HTR-8/SVneo (cell line): ENCODE results near the gene SLC2A14.
"Not testable (repeated sequence)": the region's sequence is repeated elsewhere in the genome, so short reads cannot be mapped to it uniquely, and the experiment has no call there.

Source experiments
- DNase-seq: peaks from one replicate; pipeline ENCODE4 v3.0.0; 2011; ENCODE audit warnings: low spot score, mixed read lengths; ENCODE audit not compliant: insufficient read length
- FAIRE-seq: peaks from 2 replicates; lab custom pipeline; 2011; peaks lifted over from hg19 to GRCh38; lab: Jason Lieb, UNC

Gene SLC2A14

DNA sequence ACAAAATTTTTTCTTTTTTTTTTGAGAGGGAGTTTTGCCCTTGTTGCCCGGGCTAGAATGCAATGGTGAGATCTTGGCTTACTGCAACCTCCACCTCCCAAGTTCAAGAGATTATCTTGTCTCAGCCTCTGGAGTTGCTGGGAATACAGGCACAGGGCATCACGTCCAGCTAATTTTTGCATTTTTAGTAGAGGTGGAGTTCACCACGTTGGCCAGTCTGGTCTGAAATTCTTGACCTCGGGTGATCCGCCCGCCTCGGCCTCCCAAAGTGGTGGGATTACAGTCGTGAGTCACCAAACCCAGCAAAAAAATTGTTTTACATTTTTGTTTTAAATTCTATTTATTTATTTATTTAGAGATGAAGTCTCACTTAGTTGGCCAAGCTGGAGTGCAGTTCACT is 4.7 kb upstream of the SLC2A14 start:
- FAIRE-seq (peak; percentile 72), DNase-seq (no peak)

DNA sequence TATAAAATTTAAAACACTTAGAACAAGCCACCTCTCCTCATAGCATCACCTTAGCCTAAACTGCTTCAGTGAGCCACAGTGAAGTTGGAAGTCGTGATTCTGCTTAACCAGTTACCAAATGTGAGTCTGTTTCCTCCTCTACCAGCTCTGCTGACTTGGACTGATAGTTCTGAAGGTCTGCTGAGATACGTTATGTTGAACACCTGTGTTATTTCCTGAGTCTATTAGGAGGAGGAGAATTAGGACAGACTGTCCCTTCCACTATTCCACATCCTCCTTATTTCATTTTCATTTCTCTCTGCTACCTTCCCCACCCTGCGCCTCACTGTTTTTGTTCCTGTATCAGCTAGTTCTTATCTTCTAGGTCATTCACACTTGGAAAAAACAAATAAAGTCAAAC is 2.4 kb downstream of the SLC2A14 start:
- FAIRE-seq, result peak; percentile 96
- no peak for DNase-seq

DNA sequence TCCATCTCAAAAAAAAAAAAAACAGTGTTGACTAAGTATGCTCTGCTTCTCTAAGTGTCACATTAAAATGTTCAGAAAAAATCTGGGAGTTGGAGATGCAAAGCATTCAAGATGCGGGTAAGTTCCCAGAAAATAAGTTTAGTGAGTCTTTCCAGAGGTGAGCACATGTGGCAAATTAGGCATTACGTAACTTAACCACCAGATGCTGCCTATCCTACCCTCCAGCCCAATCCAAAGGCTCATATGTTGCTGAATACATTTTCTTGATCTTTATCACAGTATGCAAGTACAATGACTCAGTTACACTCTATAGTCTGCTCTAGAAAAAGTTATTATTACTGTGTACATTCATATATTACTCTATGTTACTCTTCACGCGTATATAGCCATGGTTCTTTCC is 3.6 kb downstream of the SLC2A14 start:
- peak; percentile 66 for FAIRE-seq
- DNase-seq, result no peak

GRCh38 chr12:7868391-7868790 is 4.3 kb downstream of the SLC2A14 start:
- DNase-seq, result no peak
- no peak for FAIRE-seq

DNA sequence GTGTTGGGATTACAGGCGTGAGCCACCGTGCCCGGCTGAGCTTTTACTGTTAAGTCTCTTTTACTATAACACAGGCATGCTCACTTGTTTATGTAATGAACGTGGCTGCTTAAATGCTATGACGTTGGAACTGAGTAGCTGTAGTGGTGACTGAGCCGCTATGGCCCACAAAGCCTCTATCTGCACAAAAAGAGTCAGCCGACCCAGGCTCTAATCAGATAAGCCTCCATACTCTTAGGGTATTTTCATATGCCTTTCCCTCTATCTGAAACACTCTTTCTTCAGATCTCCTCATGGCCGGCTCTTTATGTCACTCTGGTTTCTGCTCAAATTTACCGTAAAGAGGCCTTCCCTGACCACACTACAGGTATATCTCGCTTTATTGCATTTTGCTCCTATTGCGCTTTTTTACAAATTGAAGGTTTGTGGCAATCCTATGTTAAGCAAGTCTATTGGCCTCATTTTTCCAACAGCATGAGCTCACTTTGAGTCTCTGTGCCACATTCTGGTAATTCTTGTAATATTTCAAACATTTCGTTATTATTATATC is 8.0 kb downstream of the SLC2A14 start:
- FAIRE-seq (no peak), DNase-seq (no peak)

DNA sequence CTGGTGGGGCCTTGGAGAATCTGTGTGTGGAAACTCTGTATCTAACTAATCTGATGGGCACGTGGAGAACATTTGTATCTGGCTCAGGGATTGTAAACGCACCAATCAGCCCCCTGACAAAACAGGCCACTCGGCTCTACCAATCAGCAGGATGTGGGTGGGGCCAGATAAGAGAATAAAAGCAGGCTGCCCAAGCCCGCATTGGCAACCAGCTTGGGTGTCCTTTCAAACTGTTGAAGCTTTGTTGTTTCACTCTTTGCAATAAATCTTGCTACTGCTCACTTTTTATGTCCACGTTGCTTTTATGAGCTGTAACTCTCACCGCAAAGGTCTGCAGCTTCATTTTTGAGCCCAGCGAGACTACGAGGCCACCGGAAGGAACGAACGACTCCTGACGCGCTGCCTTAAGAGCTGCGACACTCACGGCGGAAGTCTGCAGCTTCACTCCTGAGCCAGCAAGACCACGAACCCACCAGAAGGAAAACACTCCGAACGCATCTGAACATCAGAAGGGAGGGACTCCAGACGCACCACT is 9.8 kb downstream of the SLC2A14 start:
- DNase-seq, result not testable (repeated sequence)
- peak; percentile 46 for FAIRE-seq

GRCh38 chr12:7862301-7862700 is 10.4 kb downstream of the SLC2A14 start:
- not testable (repeated sequence) for DNase-seq, FAIRE-seq

DNA sequence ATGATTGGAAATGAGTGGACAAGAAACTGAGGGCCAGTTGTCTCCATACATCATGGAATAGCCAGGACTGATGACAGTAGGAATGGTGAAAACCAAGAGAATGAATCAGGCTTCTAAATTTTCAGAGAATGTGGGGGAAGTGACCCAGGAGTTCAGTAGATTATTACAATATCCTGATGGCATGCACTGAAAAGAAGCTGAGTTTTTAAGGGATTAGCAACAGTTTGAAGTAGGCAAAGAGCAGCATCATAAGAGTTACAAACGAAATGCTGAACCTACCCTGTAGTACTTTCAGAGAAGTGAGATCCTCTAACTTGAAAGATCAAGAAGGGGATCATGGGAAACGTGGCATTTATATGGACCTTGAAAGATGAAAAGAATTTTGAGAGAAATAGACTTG is 13.2 kb downstream of the SLC2A14 start:
- FAIRE-seq, result no peak
- no peak for DNase-seq

- peak; percentile 55 for FAIRE-seq
- no peak for DNase-seq
Measured at GRCh38 chr12:7857971-7858370, 14.7 kb downstream of the SLC2A14 start.

DNA sequence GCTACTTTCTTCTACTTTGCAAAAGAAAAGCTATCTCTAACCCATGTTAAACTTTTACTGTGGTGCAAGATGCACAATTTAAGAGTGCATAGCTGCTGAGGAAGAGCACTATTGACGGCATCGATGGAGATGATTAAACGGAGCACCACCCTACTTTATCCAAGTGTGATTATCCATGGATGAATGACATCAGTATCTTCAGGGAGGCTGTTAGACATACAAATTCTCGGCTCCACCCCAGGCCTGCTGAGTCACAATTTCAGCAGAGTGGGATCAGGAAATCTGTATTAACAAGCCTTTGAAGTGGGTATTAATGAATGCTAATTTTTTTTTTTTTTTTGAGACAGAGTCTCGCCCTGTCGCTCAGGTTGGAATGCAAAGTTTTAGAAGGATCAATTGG is 16.2 kb downstream of the SLC2A14 start:
- no peak for DNase-seq
- peak; percentile 23 for FAIRE-seq

DNA sequence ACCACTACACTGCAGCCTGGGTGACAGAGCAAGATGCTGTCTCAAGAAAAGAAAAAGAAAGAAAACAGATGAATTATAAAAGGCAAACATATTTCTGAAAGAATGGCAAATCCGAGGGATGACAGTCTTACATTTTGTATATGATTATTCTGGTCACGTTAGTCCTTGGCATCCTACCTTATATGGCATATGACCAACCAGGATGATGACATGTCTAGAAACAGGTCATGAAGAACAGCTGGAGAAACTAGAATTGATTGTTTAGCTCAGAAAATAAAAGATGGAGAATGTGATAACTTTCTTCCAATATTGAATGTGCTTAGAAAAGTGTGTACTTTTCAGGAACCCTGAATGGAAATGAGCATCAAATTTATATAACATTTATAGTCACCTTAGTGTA is 19.2 kb downstream of the SLC2A14 start:
- peak; percentile 83 for FAIRE-seq
- DNase-seq, result no peak

- DNase-seq, result not testable (repeated sequence)
- peak; percentile 83 for FAIRE-seq
Measured at GRCh38 chr12:7851622-7852081, 21.1 kb downstream of the SLC2A14 start.

DNA sequence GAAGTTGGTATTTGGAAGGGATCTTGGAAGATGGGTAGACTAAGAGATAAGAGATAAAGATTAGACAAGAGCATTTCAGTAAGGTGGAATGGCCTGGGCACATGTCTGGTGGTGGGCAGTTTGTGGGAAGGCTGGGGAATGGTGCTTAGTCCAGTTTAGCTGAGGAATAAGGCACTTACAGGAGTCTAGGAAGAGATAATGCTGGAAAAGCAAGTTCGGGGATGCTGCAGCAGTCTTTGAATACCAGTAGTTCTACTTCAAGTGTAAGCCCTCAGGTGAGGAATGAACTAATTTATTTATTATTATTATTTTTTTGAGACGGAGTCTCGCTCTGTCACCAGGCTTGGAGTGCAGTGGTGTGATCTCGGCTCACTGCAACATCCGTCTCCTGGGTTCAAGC is 22.6 kb downstream of the SLC2A14 start:
- DNase-seq, result not testable (repeated sequence)
- peak; percentile 65 for FAIRE-seq

- DNase-seq, result not testable (repeated sequence)
- FAIRE-seq, result peak; percentile 58
Measured at GRCh38 chr12:7848098-7848422, 24.7 kb downstream of the SLC2A14 start.

DNA sequence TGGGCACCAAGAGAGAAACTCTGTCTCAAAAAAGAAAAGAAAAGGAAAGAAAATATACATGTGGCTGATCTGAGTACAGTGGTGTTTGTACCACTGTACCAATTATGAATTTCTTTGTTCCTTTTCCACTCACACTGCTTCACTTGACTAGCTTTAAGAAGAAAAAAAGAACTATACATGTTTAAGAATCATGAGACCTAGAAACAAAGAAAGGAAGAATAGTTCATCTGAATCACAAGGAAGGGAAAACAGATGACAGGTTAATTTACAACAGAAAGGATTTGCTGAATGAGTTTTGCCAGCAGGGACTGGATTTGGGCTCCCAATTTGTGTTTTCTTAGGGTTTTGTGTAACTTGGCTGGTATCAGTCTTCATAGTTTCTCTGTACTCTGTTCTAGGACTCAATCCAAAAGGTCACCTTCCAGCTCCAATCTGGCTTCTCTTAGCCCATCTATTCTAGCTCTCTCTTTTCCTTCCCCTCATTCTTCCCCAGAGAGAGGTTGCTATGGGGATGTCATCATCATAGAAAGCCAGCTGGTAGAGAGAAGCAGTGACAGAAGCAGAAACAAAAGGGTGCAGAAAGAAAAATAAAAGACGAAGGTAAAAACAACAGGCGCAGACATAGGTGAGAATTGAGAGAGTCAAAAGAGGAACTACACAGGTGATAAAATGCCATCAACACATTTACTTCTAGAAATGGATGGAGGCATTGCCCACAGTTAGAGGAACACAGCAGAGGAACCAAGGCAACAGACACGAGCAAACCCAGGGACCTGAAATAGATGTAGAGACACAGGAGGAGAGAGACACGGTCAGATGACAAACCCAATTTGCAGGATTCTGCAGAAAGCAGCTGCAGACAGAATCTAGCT is 25.3 kb downstream of the SLC2A14 start:
- DNase-seq, result not testable (repeated sequence)
- peak; percentile 20 for FAIRE-seq

DNA sequence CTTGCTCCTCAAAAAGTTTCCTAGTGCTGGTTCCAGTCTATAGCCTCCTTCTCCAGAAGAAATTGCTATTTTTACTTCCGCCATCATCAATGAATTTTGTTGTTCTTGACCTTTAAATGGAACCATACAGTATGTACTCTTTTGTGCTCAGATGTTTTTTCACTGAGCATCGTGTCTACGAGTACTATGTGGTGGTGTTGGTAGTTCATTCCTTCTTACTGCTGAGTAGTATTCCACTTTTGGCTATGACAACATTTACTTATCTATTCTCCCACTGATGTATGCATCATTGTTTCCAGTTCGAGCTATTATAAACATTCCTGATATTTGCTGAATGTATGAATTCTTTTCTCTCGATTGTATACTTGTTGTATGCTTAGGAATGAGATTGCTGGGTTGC is 28.6 kb downstream of the SLC2A14 start:
- FAIRE-seq, result peak; percentile 87
- DNase-seq, result no peak

DNA sequence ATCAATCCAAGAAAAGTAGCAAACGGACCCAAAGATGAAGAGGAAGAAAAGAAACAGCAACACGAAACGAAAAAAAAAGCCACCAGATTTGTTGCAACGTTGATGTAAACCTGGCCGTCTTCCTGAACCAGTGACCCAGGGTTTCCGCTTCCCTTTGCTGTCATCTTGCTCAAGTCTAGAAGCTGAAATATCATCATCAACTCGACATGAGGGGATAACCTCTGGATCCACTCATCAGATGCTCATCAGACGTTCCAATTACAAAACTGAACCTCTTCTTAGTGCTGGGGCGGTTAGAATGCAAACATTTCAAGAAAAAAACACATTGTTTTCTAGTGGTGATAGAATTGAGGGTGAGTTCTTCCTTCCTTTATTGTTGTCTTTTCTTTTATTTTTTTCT is 29.1 kb downstream of the SLC2A14 start:
- DNase-seq, result not testable (repeated sequence)
- peak; percentile 92 for FAIRE-seq

- DNase-seq, FAIRE-seq: not testable (repeated sequence)
Measured at GRCh38 chr12:7843149-7843548, 29.6 kb downstream of the SLC2A14 start.

DNA sequence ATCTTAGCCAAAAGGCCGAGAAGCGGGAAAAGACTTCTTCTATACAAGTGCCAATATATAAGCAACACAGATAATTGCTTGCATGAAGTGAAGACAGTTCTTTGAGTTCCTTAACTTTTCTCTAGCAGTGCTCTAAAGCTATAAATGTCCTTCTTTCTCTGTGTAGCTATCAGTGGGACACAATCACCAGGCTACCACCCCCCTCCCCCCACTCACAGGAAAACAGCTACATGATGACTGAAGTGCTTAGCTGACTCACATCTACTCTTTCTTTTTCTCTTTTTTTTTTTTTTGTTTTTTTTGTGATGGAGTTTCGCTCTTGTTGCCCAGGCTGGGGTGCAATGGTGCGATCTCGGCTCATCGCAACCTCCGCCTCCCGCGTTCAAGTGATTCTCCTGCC is 30.3 kb downstream of the SLC2A14 start:
- not testable (repeated sequence) for FAIRE-seq, DNase-seq

DNA sequence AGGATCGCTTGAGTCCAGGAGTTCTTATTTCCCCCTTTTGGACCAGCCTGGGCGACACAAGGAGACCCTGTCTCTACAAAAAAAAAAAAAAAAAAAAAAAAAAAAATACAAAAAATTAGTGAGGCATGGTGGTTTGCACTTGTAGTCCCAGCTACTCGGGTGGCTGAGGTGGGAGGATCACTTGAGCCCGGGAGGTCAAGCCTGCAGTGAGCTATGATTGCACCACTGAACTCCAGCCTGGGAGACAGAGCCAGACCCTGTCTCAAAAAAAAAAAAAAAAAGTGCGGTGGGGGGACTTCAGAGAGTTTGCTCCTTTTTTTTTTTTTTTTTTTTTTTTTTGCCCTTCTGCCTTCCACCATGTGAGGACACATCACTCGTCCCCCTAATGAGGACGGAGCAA is 32.9 kb downstream of the SLC2A14 start:
- not testable (repeated sequence) for DNase-seq, FAIRE-seq

GRCh38 chr12:7839226-7839625 is 33.5 kb downstream of the SLC2A14 start:
- peak; percentile 96 for FAIRE-seq
- DNase-seq, result not testable (repeated sequence)
